Neural progenitor cell (in vitro differentiated cells): Measurements from ENCODE around the gene DCUN1D1. TPM values are rescaled to one million over a fixed set of nuclear protein-coding genes. Genes with fewer than 3 reads are reported as not detected.

ENCODE experiments used
- DNase-seq: peaks from one replicate; pipeline ENCODE4 v3.0.0-alpha.2; 2016; ENCODE audit warnings: low spot score
- H2AFZ ChIP-seq: fragments of 200-600 bp; sonication (generic); replicated peaks from 2 replicates; pipeline ENCODE4 v1.6.1; 2016; ENCODE audit warnings: antibody characterized with exemption
- H3F3A ChIP-seq: fragments of 200-600 bp; sonication (generic); 2 replicates; pipeline ENCODE4 v1.6.1; 2016; ENCODE audit warnings: antibody characterized with exemption, low read depth
- H3K27ac ChIP-seq: fragments of 200-600 bp; sonication (generic); 2 replicates; pipeline ENCODE4 v1.5.1; 2016; ENCODE audit warnings: mild to moderate bottlenecking
- H3K27me3 ChIP-seq: fragments of 200-600 bp; sonication (generic); 2 replicates; pipeline ENCODE4 v1.6.1; 2016; ENCODE audit warnings: mild to moderate bottlenecking, moderate library complexity
- H3K36me3 ChIP-seq: fragments of 200-600 bp; sonication (generic); 2 replicates; pipeline ENCODE4 v1.5.1; 2016
- H3K4me1 ChIP-seq: fragments of 200-600 bp; sonication (generic); 2 replicates; pipeline ENCODE4 v1.6.1; 2016; ENCODE audit warnings: mixed run types
- H3K4me2 ChIP-seq: fragments of 200-600 bp; sonication (generic); 2 replicates; pipeline ENCODE4 v1.6.1; 2016
- H3K4me3 ChIP-seq: fragments of 200-600 bp; sonication (generic); 2 replicates; pipeline ENCODE4 v1.5.1; 2016
- H3K79me2 ChIP-seq: fragments of 200-600 bp; sonication (generic); 2 replicates; pipeline ENCODE4 v1.6.1; 2016; ENCODE audit warnings: low read depth
- H3K9ac ChIP-seq: fragments of 200-600 bp; sonication (generic); 2 replicates; pipeline ENCODE4 v1.6.1; 2016
- H3K9me3 ChIP-seq: fragments of 200-600 bp; sonication (generic); 2 replicates; pipeline ENCODE4 v1.5.1; 2016; ENCODE audit warnings: low read depth
- H4K20me1 ChIP-seq: fragments of 200-600 bp; sonication (generic); 2 replicates; pipeline ENCODE4 v1.6.1; 2016; ENCODE audit warnings: low read depth
- H3K27ac Mint-ChIP-seq: 3 replicates; pipeline ENCODE4 v1.8.0; 2021; ENCODE audit warnings: mixed read lengths
- H3K27me3 Mint-ChIP-seq: 2 replicates; pipeline ENCODE4 v1.8.0; 2022; ENCODE audit warnings: low read depth, mild to moderate bottlenecking, inconsistent platforms, moderate library complexity, mixed read lengths; ENCODE audit not compliant: insufficient read depth
- H3K36me3 Mint-ChIP-seq: 3 replicates; pipeline ENCODE4 v1.8.0; 2021; ENCODE audit warnings: mixed read lengths
- H3K4me1 Mint-ChIP-seq: 3 replicates; pipeline ENCODE4 v1.8.0; 2021; ENCODE audit warnings: mixed read lengths
- H3K4me3 Mint-ChIP-seq: 3 replicates; pipeline ENCODE4 v1.8.0; 2021; ENCODE audit warnings: mild to moderate bottlenecking, moderate library complexity, mixed read lengths
- H3K9me3 Mint-ChIP-seq: 3 replicates; pipeline ENCODE4 v1.8.0; 2020; ENCODE audit warnings: mixed read lengths
- EZH2 ChIP-seq: fragments of 200-600 bp; sonication (generic); IDR thresholded peaks from 2 replicates; pipeline ENCODE4 v1.6.1; 2017; ENCODE audit warnings: antibody characterized with exemption, mild to moderate bottlenecking, moderate library complexity
- EZH2phosphoT487 ChIP-seq: fragments of 200-600 bp; sonication (generic); IDR thresholded peaks from 2 replicates; pipeline ENCODE4 v1.6.1; 2017; ENCODE audit warnings: antibody characterized with exemption
- total RNA-seq: library from RNA; depleted of rRNA; stranded (reverse); fragments of >200 nt; gene quantifications from 2 replicates; pipeline ENCODE4 v1.2.3, GENCODE V29; 2015; ENCODE audit warnings: low replicate concordance
- TF ChIP-seq, protein P1 (sequence below): fragments of 200-600 bp; sonication (generic); IDR thresholded peaks from 2 replicates; pipeline ENCODE4 v1.5.1; 2017; ENCODE audit warnings: antibody characterized with exemption, mild to moderate bottlenecking

Gene DCUN1D1
- total RNA-seq, 1 donor from 2014 or later: 63.6 TPM

DNA sequence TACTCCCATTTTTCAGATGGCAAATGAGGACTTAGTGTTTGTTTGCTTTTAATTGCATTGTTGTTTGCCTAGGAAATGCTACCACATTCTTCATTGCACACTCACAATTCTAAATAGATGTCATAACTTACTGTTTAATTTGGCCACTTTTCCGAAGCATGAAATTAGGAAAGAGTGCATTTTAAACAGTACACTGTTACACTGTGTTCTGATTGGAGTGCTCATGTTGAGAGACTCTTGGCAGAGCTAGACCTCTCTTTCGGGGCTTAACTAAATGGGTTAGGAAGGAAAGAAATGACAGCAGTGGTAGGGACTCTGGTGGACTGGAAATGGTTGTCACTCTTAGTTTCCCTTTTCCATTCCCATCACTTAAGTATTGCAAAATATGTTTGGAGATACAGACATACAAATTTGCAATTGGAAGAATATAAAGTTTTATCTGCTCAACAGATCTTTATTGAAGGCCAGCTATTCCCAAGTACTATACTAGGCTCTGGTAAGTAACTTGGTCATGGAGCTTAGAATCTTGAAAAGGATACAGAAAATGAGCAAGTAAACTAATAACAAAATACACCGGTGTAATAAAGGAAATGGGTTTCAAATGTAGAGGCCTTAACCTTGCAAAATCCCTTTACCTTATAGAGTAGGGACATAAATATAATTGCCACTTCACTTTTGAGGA, 90.2 kb downstream of the DCUN1D1 start:
- Histone ChIP-seq H3K4me3 (no peak overlapping the region), H3K9me3 (no peaks in the 10 kb centered on the region), H3K9ac (no peak overlapping the region), H3K4me1 (no peaks in the 10 kb centered on the region), H2AFZ (no peak overlapping the region), H4K20me1 (no peaks in the 10 kb centered on the region), H3K4me2 (no peak overlapping the region), H3K36me3 (peaks cover 5% of the 10 kb centered on the region), H3F3A (no peaks in the 10 kb centered on the region), H3K27me3 (no peaks in the 10 kb centered on the region), H3K27ac (no peak overlapping the region), H3K79me2 (no peaks in the 10 kb centered on the region)
- Mint-ChIP-seq H3K4me3 (no peak overlapping the region), H3K36me3 (peaks cover 12% of the 10 kb centered on the region), H3K9me3 (no peaks in the 10 kb centered on the region), H3K27ac (no peak overlapping the region), H3K27me3 (peaks cover 2% of the 10 kb centered on the region), H3K4me1 (no peaks in the 10 kb centered on the region)
- DNase-seq: no peak
- TF ChIP-seq, protein P1, sequence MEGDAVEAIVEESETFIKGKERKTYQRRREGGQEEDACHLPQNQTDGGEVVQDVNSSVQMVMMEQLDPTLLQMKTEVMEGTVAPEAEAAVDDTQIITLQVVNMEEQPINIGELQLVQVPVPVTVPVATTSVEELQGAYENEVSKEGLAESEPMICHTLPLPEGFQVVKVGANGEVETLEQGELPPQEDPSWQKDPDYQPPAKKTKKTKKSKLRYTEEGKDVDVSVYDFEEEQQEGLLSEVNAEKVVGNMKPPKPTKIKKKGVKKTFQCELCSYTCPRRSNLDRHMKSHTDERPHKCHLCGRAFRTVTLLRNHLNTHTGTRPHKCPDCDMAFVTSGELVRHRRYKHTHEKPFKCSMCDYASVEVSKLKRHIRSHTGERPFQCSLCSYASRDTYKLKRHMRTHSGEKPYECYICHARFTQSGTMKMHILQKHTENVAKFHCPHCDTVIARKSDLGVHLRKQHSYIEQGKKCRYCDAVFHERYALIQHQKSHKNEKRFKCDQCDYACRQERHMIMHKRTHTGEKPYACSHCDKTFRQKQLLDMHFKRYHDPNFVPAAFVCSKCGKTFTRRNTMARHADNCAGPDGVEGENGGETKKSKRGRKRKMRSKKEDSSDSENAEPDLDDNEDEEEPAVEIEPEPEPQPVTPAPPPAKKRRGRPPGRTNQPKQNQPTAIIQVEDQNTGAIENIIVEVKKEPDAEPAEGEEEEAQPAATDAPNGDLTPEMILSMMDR: no peak
- TF ChIP-seq EZH2 (no peak), EZH2phosphoT487 (no peak)

Other genes with a start within 250 kb of the DCUN1D1 start
- 39.0 and 59.0 TPM in 2 replicates for gene ATP11B, start 187.0 kb downstream of the DCUN1D1 start, total RNA-seq
- 29.9 and 34.9 TPM in 2 replicates for gene MCCC1, start 119.0 kb upstream of the DCUN1D1 start, total RNA-seq
- gene LAMP3, start 182.2 kb upstream of the DCUN1D1 start, total RNA-seq: 0.68 TPM in 1 of 2 replicates, not detected in the other